BLaER1 treated with 17β-estradiol and CSF1 and Interleukin-3, amounts not matched to agents 10 nM and 100 nM (cell line): ENCODE data around the gene ANKS1B.

ENCODE experiments used
- H3K27ac ChIP-seq, 11 experiments: shearing (Covaris generic); formaldehyde crosslinking; 2 replicates each; pipeline ENCODE4 v1.8.1; 2022
- H3K27me3 ChIP-seq, 11 experiments: shearing (Covaris generic); formaldehyde crosslinking; 2 replicates each; pipeline ENCODE4 v1.8.1; 2022
- H3K36me3 ChIP-seq, 11 experiments: shearing (Covaris generic); formaldehyde crosslinking; 2 replicates each; pipeline ENCODE4 v1.8.1; 2022
- H3K4me1 ChIP-seq, 10 experiments: shearing (Covaris generic); formaldehyde crosslinking; 2 replicates each; pipeline ENCODE4 v1.8.1; 2022
- H3K4me2 ChIP-seq, 11 experiments: shearing (Covaris generic); formaldehyde crosslinking; 2 replicates each; pipeline ENCODE4 v1.8.1; 2022
- H3K4me3 ChIP-seq, 10 experiments: shearing (Covaris generic); formaldehyde crosslinking; 2 replicates each; pipeline ENCODE4 v1.8.1; 2022
- H3K9ac ChIP-seq, 11 experiments: shearing (Covaris generic); formaldehyde crosslinking; 2 replicates each; pipeline ENCODE4 v1.8.1; 2022
- H3K9me3 ChIP-seq, 11 experiments: shearing (Covaris generic); formaldehyde crosslinking; replicated peaks in 1 of 11; 2 replicates each; pipeline ENCODE4 v1.8.1; 2022
- H4K20me1 ChIP-seq, 11 experiments: shearing (Covaris generic); formaldehyde crosslinking; 2 replicates each; pipeline ENCODE4 v1.8.1; 2022
- Cebpa-rat ChIP-seq, 11 experiments: shearing (Covaris generic); IDR thresholded peaks; 2 replicates each; pipeline ENCODE4 v1.8.1; 2022

Gene ANKS1B

DNA sequence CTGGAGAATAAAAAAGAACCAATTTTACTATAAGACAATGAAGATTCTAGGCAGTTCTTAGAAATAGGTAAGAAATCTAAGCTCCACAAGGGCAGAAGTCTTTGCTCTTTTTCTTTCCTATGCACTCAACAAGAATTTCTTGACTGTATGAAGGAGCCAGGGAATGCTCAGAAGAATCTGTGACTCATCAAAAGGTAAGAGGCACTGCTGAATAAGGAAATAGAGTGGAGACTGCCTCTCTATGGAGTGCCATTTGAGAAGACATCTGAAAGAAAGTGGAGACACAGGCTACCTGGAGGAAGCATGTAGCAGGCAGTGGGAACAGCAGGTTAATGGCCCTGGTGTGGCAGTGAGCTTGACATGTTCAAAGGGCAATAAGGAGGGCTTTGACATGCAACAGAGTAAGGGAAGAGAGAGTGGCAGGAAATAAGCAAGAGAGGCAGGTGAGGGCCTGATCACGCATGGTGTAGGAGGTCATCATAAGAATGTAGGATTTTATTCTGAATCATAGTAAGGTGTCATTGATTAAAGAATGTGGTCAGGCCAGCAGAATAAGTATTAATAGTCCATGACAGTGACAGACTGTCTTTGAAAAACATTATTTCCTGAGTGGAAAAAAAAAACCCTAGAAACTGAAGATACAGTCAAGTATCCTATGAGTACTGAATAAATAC is 783.9 kb downstream of the ANKS1B start:
- TF ChIP-seq Cebpa-rat (IDR thresholded peaks at IDR 0.05) = no peak

DNA sequence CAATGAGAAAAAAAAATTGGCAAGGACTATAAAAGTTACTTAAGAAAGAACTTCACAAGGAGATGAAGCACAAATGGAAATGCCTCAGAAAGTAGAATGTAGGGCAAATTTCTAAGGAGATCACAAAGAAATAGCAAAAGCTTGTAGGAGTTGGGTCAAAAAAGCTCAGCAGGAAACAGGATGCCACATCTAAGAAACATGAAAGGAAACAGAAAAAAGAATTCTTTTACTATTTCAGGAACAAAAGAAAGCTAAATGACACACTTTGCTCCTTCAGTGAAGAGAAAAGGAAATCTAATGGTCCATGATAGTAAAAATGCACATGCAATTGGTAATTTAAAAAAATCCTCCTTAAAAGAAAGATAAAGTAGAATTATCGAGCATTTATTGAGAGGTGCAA is 789.3 kb downstream of the ANKS1B start:
- Histone ChIP-seq H4K20me1 (no peaks in the 10 kb centered on the region), H3K4me2 (peak overlapping the region in 10 of 11 experiments; percentile 6 to 60 (median 46); a peak in 18 of 22 replicates), H3K27me3 (no peaks in the 10 kb centered on the region), H3K4me1 (peaks cover 0 to 48% (median 18%) of the 10 kb centered on the region in 10 experiments; a peak in 14 of 20 replicates), H3K9me3 (peaks cover 0 to 31% (median 10%) of the 10 kb centered on the region in 11 experiments; a peak in 13 of 22 replicates), H3K27ac (no peak overlapping the region), H3K36me3 (peaks cover 0 to 24% (median 4%) of the 10 kb centered on the region in 11 experiments; a peak in 8 of 22 replicates), H3K9ac (no peak overlapping the region), H3K4me3 (no peak overlapping the region)
- no peak for TF ChIP-seq Cebpa-rat (IDR thresholded peaks at IDR 0.05)

More for the DNA sequence above, 783.9 kb downstream of the ANKS1B start:
- Histone ChIP-seq H3K4me2 (no peak overlapping the region), H3K36me3 (peaks cover 0 to 53% (median 5%) of the 10 kb centered on the region in 11 experiments; a peak in 11 of 22 replicates), H3K27me3 (no peaks in the 10 kb centered on the region), H3K27ac (no peak overlapping the region), H3K4me1 (peaks cover 0 to 22% (median 6%) of the 10 kb centered on the region in 10 experiments; a peak in 9 of 20 replicates), H3K4me3 (no peak overlapping the region), H3K9ac (no peak overlapping the region), H3K9me3 (peaks cover 0 to 14% (median 5%) of the 10 kb centered on the region in 11 experiments; a peak in 6 of 22 replicates), H4K20me1 (no peaks in the 10 kb centered on the region)

DNA sequence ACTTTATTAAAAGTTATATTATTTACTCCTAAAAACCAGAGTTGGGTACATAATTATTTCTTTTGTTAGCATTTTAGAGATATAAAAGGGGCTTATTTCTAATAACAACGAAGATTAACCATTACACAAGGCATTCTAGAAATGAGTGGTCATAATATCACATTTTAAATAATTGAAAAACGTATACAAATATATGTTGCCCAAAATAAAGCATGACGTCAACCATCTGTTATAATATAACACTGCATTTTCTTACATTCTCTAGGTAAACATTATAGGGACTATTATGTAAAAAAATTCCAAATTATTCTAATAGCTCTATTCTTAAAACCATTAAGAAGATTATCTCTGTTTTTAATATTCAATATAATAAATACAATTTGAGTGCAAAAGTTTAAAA is 792.2 kb downstream of the ANKS1B start:
- peaks cover 0 to 40% (median 14%) of the 10 kb centered on the region in 10 experiments; a peak in 14 of 20 replicates for H3K4me1 ChIP-seq
- H3K9ac ChIP-seq = no peak overlapping the region
- TF ChIP-seq Cebpa-rat (IDR thresholded peaks at IDR 0.05) = no peak
- no peak overlapping the region for H3K4me3 ChIP-seq
- no peaks in the 10 kb centered on the region for H4K20me1 ChIP-seq
- no peaks in the 10 kb centered on the region for H3K27me3 ChIP-seq
- H3K9me3 ChIP-seq = peaks cover 4 to 37% (median 18%) of the 10 kb centered on the region in 11 experiments; a peak in 17 of 22 replicates
- H3K36me3 ChIP-seq = peaks cover 0 to 11% (median 0%) of the 10 kb centered on the region in 11 experiments; a peak in 4 of 22 replicates
- H3K27ac ChIP-seq = no peak overlapping the region
- H3K4me2 ChIP-seq = no peak overlapping the region

DNA sequence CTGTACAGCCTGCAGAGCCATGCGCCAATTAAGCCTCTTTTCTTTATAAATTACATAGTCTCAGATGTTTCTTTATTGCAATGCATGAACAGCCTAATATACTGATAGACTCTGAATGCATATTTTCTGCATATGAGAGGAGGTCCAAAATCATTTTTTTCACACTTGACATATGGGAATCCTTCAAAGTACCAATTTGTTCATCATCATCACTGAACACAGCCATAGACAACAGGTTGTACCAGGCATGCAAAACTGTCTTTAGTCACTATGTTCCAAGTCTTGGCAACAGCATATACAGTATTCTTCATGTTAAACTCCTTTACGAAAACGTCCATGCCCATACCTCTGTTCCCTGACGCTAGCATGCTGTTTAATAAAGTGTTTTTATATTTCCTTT is 807.9 kb downstream of the ANKS1B start:
- Histone ChIP-seq H3K27me3 (no peaks in the 10 kb centered on the region), H3K36me3 (peaks cover 0 to 32% (median 19%) of the 10 kb centered on the region in 11 experiments; a peak in 12 of 22 replicates), H3K27ac (no peak overlapping the region), H3K4me3 (no peak overlapping the region), H3K9ac (no peak overlapping the region), H4K20me1 (no peaks in the 10 kb centered on the region), H3K9me3 (peaks cover 0 to 13% (median 5%) of the 10 kb centered on the region in 11 experiments; a peak in 6 of 22 replicates), H3K4me1 (no peaks in the 10 kb centered on the region), H3K4me2 (no peak overlapping the region)
- no peak for TF ChIP-seq Cebpa-rat (IDR thresholded peaks at IDR 0.05)

DNA sequence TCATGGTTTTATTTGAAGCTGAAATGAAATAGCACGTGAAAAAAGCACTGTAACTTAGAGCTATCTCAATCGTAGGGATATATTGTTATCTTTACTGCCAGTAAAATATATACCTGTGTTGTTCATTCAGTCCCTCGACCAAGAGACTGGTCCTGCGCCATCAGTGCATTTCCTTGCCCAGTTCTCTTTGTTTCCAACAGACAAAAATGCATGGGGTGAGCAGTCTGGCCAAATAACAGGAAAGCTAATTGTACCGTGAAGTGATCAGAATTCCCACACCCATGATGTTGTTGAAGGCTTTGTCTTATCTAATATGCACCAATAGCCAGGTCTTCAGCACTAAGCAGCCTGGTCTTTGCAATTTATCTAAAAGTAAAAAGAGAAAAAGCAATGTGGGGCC is 814.3 kb downstream of the ANKS1B start:
- H3K36me3 ChIP-seq = peaks cover 0 to 16% (median 0%) of the 10 kb centered on the region in 11 experiments; a peak in 6 of 22 replicates
- H3K4me2 ChIP-seq = peak overlapping the region in 7 of 11 experiments; percentile 12 to 37 (median 31); a peak in 10 of 22 replicates
- no peaks in the 10 kb centered on the region for H4K20me1 ChIP-seq
- H3K4me1 ChIP-seq = peaks cover 0 to 18% (median 9%) of the 10 kb centered on the region in 10 experiments; a peak in 11 of 20 replicates
- H3K9me3 ChIP-seq = no peaks in the 10 kb centered on the region
- H3K9ac ChIP-seq = no peak overlapping the region
- H3K27ac ChIP-seq = no peak overlapping the region
- TF ChIP-seq Cebpa-rat (IDR thresholded peaks at IDR 0.05) = no peak
- H3K27me3 ChIP-seq = no peaks in the 10 kb centered on the region
- no peak overlapping the region for H3K4me3 ChIP-seq

DNA sequence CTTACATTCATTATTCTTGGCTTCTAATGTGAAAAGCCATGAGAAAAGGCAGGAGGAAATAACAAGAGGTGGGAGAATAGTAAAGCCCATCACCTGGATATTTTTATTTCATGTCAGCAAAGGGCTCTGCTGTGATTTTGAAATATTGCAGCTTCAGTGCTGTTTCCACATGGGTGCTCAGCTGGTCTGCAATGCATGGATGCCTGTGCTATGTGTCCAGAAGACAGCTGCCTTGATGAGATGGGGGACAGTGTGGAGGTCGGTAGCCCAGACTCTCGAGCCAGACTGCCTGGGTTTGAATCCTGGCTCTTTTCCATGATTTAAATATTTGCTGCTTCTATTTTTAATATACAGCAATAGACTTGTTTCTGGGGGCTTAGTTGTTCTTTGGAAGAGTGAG is 814.7 kb downstream of the ANKS1B start:
- Histone ChIP-seq H3K9ac (no peak overlapping the region), H3K36me3 (peaks cover 0 to 16% (median 0%) of the 10 kb centered on the region in 11 experiments; a peak in 6 of 22 replicates), H4K20me1 (no peaks in the 10 kb centered on the region), H3K27ac (no peak overlapping the region), H3K4me3 (no peak overlapping the region), H3K4me1 (peaks cover 0 to 18% (median 9%) of the 10 kb centered on the region in 10 experiments; a peak in 11 of 20 replicates), H3K9me3 (no peaks in the 10 kb centered on the region), H3K4me2 (peak overlapping the region in 7 of 11 experiments; percentile 12 to 37 (median 31); a peak in 10 of 22 replicates), H3K27me3 (no peaks in the 10 kb centered on the region)
- no peak for TF ChIP-seq Cebpa-rat (IDR thresholded peaks at IDR 0.05)

DNA sequence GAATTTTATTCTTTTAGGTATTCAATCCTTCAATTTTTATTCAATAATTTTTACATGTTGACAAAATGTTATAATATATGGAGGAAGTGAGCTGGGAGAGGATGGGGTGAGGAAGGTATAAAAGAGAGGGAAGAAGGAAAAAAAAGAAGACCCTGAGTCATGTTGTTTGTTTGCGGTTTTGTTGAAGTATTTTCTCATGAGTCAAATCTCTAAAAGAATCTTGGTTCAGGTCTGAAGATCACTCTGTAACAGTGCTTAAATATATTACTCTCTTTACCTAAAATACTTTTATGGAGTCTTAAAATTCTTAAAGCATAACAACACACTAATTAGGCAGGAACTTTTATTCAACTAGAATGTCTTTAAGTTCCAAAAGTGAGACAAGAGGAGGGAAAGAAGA is 826.8 kb downstream of the ANKS1B start:
- H3K4me2 ChIP-seq = no peak overlapping the region

DNA sequence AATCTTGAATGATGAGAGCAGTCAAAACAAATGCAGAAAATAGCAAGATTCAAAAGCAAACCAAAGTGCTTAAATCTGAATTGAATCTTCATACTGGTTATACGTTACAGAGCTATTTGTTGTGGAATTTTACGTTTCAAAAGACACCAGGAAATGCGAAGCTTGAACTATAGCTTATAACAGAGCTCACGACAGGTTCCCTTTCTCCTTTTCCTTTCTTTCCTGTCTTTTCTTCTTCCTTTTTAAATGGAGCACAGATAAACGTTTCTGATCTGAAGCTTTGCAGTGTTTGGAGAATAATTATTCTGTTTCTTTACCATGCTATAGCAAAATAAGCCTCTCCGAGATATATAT is 829.8 kb downstream of the ANKS1B start:
- TF ChIP-seq Cebpa-rat (IDR thresholded peaks at IDR 0.05) = no peak
- H3K4me1 ChIP-seq = peaks cover 0 to 6% (median 0%) of the 10 kb centered on the region in 10 experiments; a peak in 1 of 20 replicates
- H3K36me3 ChIP-seq = peaks cover 0 to 37% (median 11%) of the 10 kb centered on the region in 11 experiments; a peak in 10 of 22 replicates
- H3K27me3 ChIP-seq = no peaks in the 10 kb centered on the region
- H3K4me2 ChIP-seq = no peak overlapping the region
- no peak overlapping the region for H3K4me3 ChIP-seq
- H3K27ac ChIP-seq = no peak overlapping the region
- H4K20me1 ChIP-seq = no peaks in the 10 kb centered on the region
- no peak overlapping the region for H3K9ac ChIP-seq
- peaks cover 5 to 12% (median 7%) of the 10 kb centered on the region in 11 experiments for H3K9me3 ChIP-seq

More for the DNA sequence above, 826.8 kb downstream of the ANKS1B start:
- TF ChIP-seq Cebpa-rat (IDR thresholded peaks at IDR 0.05) = no peak
- Histone ChIP-seq H3K4me1 (peaks cover 0 to 6% (median 0%) of the 10 kb centered on the region in 10 experiments; a peak in 1 of 20 replicates), H3K36me3 (peaks cover 0 to 49% (median 28%) of the 10 kb centered on the region in 11 experiments; a peak in 15 of 22 replicates), H4K20me1 (no peaks in the 10 kb centered on the region), H3K9ac (no peak overlapping the region), H3K27me3 (no peaks in the 10 kb centered on the region), H3K9me3 (peaks cover 23 to 33% (median 27%) of the 10 kb centered on the region in 11 experiments), H3K27ac (no peak overlapping the region), H3K4me3 (no peak overlapping the region)

DNA sequence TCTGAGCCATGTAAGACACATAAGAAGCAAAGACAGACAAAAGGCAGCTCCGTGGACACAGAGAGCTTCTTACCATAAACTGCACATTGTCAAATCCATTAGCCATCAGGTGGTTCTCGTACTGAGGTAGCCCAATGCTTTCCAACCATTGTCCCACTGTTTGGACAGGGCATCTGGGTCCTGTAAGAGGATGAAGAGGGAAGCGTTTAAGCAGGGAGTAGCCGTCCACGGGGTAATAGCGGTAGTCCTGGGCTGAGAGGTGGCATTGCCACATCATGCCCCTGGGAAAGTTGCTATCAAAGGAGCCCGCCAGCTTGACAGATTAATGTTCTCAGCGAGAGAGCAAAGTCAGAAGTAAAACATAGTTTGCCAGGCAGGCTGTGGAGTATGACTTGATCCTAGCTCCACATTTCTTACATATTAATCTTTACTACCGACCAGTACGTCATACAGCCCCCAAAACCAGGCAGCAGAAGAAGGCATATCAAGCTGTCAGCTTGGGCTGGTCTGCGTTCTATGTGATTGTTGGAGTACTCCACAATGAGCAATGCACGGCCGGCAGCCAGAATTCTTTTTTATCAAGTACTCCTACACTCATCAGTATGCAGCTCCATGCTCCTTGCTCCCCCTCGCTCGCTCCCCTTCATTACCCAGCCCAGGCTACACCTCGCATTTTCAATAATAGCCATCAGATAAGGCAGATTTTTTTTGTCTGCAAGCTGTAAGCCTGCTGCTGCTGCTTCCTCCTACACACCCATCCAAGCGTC is 830.3 kb downstream of the ANKS1B start:
- peaks cover 0 to 6% (median 0%) of the 10 kb centered on the region in 10 experiments; a peak in 1 of 20 replicates for H3K4me1 ChIP-seq
- H4K20me1 ChIP-seq = no peaks in the 10 kb centered on the region
- no peak overlapping the region for H3K4me2 ChIP-seq
- no peak overlapping the region for H3K27ac ChIP-seq
- H3K36me3 ChIP-seq = peaks cover 0 to 37% (median 11%) of the 10 kb centered on the region in 11 experiments; a peak in 10 of 22 replicates
- no peaks in the 10 kb centered on the region for H3K27me3 ChIP-seq
- H3K9me3 ChIP-seq = peaks cover 0 to 6% (median 1%) of the 10 kb centered on the region in 11 experiments; a peak in 10 of 22 replicates
- no peak for TF ChIP-seq Cebpa-rat (IDR thresholded peaks at IDR 0.05)
- H3K9ac ChIP-seq = no peak overlapping the region
- no peak overlapping the region for H3K4me3 ChIP-seq
